ENCODE data around the gene POPDC3. TPM values are rescaled to one million over a fixed set of nuclear protein-coding genes. Genes with fewer than 3 reads are reported as not detected.
"Not testable (repeated sequence)": the region's sequence is repeated elsewhere in the genome, so short reads cannot be mapped to it uniquely, and the experiment has no call there.

Gene POPDC3, protein sequence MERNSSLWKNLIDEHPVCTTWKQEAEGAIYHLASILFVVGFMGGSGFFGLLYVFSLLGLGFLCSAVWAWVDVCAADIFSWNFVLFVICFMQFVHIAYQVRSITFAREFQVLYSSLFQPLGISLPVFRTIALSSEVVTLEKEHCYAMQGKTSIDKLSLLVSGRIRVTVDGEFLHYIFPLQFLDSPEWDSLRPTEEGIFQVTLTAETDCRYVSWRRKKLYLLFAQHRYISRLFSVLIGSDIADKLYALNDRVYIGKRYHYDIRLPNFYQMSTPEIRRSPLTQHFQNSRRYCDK
- total RNA-seq (1 to 10 TPM in 1 of 4 donors, under 1 TPM in 3; 0.41 to 3.5 (median 0.77) TPM), polyA plus RNA-seq (under 1 TPM in 1 of 3 donors, not detected in 2; 0.32 TPM)

DNA sequence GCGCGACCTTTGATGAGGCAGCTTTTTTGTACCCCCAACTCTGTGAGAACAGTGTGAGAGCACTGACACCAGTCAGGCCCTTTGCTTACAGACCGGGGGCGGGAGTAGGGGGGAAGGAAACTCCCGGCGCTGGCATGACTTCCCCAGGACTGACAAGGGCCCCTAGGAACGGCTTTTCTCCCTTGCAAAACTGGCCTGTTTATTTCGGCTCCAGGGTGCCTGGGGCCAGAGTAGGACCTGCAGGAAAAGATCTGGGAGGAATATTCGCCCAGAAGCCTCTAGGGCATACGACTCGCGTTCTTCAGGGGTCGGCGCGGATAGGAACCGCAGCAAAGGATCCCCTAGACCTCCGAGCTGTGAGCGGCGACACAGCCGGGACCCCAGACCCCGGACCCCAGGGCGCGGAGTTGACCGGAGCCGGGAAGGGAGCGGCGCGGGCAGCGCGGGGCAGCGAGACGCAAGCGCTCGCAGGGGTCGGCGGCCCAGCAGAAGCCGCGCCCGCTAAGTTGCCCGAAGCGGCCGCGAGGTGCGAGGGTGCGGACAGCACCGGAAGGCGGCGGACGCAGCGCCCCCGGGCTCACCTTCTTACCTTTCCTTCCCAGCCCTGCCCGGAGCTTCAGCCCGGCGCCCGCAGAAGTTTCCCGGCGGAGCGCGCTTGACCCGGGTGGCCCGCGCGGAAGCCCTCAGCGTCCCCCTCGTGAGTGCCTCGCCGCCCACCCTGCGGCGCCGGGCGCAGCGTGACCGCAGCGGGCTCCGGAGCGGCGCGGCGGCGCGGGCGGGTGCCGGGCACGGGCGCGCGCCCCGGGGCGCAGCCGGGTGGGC, at the start of gene POPDC3:
Gene POPDC3, minus strand, starts transcription at position 771 of the 822 bp plus-strand sequence. CDS start 18,105 bp downstream, outside the sequence.
- no peak for DNase-seq
- H3K4me3 ChIP-seq, result peak within 1 kb of the TSS; percentile 29 to 53 (median 47)
- 2% methylated on average over 90 of the region's 90 CpGs for WGBS, 2 donors
- H3K4me1 ChIP-seq, result peaks cover 0 to 9% (median 6%) of the 10 kb centered on the region in 4 donors
- intact Hi-C loops (cut with DNase I), result no loop called here
- no peaks in the 10 kb centered on the region for H3K9me3 ChIP-seq
- TF ChIP-seq POLR2A (IDR thresholded peaks at IDR 0.05), result no peak
- peak within 1 kb of the TSS in 1 of 4 donors; percentile 2 for H3K27ac ChIP-seq
- no peaks in the 10 kb centered on the region for H3K36me3 ChIP-seq
- H3K27me3 ChIP-seq, result peaks cover 6 to 40% (median 21%) of the 10 kb centered on the region in 3 donors

DNA sequence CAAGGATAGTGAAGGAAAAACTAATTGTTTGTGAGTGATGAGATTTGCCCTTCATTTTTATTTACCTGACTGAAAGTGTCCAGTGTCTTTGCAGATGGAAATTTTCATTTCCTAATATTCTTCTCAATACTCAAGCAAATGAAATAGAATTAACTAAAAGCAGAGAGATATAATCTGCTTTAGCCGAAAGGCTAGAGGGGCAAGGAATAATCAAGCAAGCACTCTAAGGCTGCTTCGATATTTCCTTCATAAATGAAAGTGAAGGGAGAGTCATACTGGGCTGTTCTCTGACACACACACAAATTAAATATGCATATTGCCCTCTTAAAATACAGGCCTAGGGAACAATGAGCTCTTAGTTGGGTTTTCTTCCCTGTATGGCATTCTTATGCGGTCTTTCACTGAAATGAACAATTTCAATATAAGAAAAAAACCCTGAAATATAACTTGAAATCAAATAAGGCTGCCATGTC, 47.5 kb upstream of the POPDC3 start:
- DNase-seq, result no peak
- H3K4me1 ChIP-seq, result no peaks in the 10 kb centered on the region
- no peaks in the 10 kb centered on the region for H3K9me3 ChIP-seq
- no peaks in the 10 kb centered on the region for H3K36me3 ChIP-seq
- no peak overlapping the region for H3K4me3 ChIP-seq
- H3K27me3 ChIP-seq, result no peaks in the 10 kb centered on the region
- intact Hi-C loops (cut with DNase I), result no loop called here
- TF ChIP-seq, protein P1, sequence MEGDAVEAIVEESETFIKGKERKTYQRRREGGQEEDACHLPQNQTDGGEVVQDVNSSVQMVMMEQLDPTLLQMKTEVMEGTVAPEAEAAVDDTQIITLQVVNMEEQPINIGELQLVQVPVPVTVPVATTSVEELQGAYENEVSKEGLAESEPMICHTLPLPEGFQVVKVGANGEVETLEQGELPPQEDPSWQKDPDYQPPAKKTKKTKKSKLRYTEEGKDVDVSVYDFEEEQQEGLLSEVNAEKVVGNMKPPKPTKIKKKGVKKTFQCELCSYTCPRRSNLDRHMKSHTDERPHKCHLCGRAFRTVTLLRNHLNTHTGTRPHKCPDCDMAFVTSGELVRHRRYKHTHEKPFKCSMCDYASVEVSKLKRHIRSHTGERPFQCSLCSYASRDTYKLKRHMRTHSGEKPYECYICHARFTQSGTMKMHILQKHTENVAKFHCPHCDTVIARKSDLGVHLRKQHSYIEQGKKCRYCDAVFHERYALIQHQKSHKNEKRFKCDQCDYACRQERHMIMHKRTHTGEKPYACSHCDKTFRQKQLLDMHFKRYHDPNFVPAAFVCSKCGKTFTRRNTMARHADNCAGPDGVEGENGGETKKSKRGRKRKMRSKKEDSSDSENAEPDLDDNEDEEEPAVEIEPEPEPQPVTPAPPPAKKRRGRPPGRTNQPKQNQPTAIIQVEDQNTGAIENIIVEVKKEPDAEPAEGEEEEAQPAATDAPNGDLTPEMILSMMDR (IDR thresholded peaks at IDR 0.05), result no peak
- no peak for TF ChIP-seq EP300 (IDR thresholded peaks at IDR 0.05)
- TF ChIP-seq POLR2AphosphoS5 (IDR thresholded peaks at IDR 0.05), result no peak
- TF ChIP-seq POLR2A (IDR thresholded peaks at IDR 0.05), result no peak
- WGBS, 2 donors, result 66 to 87% methylated on average over 3 of the region's 3 CpGs
- H3K27ac ChIP-seq, result no peak overlapping the region

DNA sequence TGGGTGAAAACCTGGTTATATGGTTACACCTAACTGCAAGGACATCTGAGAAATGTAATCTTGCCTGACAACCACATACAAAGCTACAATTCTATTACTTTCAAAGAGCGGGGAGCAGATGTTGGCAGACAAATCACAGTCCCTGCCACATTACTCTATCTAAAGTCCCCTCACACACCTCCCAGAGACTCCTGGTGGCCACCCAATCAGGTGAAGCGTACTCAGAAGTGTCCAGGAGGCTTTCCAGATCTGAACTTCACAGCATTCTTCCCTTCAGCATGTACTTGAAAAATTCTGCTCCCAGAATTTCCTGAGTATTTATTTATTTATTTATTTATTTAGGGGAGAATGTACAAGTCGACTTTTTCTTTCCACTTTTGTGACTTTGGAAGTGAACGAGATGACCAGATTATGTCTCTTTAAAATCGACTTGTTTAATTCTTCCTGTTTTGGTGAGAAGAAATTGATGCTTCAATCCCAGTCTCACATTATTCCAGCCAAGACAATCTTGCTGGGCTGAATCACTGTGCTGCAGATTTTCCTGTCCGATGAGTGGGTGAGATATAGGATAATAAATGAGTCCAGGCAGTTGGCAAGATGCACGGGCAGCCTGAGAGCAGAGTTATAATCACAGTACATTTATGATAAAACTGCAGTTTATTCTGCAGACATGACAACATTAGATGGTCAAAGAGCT, 46.9 kb upstream of the POPDC3 start:
- DNase-seq, result no peak
- no peak overlapping the region for H3K27ac ChIP-seq
- no peaks in the 10 kb centered on the region for H3K27me3 ChIP-seq
- H3K4me1 ChIP-seq, result no peaks in the 10 kb centered on the region
- WGBS, 2 donors, result 37 to 74% methylated on average over 7 of the region's 7 CpGs
- no peaks in the 10 kb centered on the region for H3K9me3 ChIP-seq
- TF ChIP-seq EP300 (IDR thresholded peaks at IDR 0.05) (no peak), POLR2AphosphoS5 (IDR thresholded peaks at IDR 0.05) (no peak), POLR2A (IDR thresholded peaks at IDR 0.05) (no peak)
- TF ChIP-seq, protein P1 (IDR thresholded peaks at IDR 0.05), result no peak
- intact Hi-C loops (cut with DNase I), result no loop called here
- no peaks in the 10 kb centered on the region for H3K36me3 ChIP-seq
- no peak overlapping the region for H3K4me3 ChIP-seq

DNA sequence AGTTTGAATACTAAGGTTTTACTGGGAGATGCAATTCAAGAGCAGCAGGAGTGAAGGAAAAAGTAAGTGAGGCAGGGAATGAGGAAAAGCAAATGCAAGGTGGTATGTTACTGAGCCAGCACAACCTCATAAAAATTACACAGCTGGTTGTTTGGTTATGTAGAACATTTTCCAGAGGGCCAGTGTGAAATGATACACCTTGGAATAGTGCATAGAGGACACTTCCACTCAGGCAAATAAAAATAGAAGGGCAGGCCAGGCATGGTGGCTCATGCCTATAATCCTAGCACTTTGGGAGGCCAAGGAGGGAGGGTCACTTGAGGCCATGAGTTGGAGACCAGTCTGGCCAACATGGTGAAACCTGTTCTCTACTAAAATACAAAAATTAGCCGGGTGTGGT, 43.4 kb upstream of the POPDC3 start:
- H3K27ac ChIP-seq, result no peak overlapping the region
- WGBS, 2 donors, result 88 to 94% methylated on average over 1 of the region's 1 CpG
- intact Hi-C loops (cut with DNase I), result no loop called here
- no peak overlapping the region for H3K4me3 ChIP-seq
- no peak for TF ChIP-seq EP300 (IDR thresholded peaks at IDR 0.05)
- TF ChIP-seq, protein P1 (IDR thresholded peaks at IDR 0.05), result no peak
- TF ChIP-seq POLR2AphosphoS5 (IDR thresholded peaks at IDR 0.05), result no peak
- no peak for TF ChIP-seq POLR2A (IDR thresholded peaks at IDR 0.05)
- no peaks in the 10 kb centered on the region for H3K36me3 ChIP-seq
- DNase-seq, result no peak
- no peaks in the 10 kb centered on the region for H3K4me1 ChIP-seq
- no peaks in the 10 kb centered on the region for H3K9me3 ChIP-seq
- H3K27me3 ChIP-seq, result no peaks in the 10 kb centered on the region

DNA sequence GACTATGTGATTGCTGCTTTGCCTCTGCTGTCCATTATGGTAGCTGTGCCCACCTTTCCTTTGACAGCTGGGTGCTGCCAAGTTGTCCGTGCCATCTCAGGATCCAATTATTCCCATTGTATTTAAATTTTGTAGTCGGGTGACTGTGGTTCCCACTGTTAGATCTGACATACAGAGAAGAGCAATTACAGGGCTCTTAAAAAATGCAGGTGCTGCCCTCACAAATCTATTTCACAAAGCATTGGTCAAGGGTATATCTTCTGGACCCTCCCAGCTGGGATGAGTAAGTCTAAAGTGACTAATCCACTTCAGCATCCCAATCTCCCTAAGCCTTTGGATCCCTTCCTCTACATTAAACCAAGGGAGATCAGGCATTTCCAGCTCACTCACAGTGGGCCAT, 41.4 kb upstream of the POPDC3 start:
- DNase-seq; H3K27ac ChIP-seq; H3K4me3 ChIP-seq; H3K36me3 ChIP-seq; H3K27me3 ChIP-seq; H3K4me1 ChIP-seq; intact Hi-C loops (cut with DNase I); H3K9me3 ChIP-seq: not testable (repeated sequence)
- 95 to 98% methylated on average over 2 of the region's 2 CpGs for WGBS, 2 donors
